NCI-H1694 treated with DMSO at 0.1 percent for 48 hours (cell line): ENCODE data around the gene TAF12.
"Not testable (repeated sequence)": the region's sequence is repeated elsewhere in the genome, so short reads cannot be mapped to it uniquely, and the experiment has no call there.

Experiments used
- DNase-seq: peaks from one replicate; lab custom pipeline; 2025; lab: John Stamatoyannopoulos, UW

TAF12 gene

DNA sequence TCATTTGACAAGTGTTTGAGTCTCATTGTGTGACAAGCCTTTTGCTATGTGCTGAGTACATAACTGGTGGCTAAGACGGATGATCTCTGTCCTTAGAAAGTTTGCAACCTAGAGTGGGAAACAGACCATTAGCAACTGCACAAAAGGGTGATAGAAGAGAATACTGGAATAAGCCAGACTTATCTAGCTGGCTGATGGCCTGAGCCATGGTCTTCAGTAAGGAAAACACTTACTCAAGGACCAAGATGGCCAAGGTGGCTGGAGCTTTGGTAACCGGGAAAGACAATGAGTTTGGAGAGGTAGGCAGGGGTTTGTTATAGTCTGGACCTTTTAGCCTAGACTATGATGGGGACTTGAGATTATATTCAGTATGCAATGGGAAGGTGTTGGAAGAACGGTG lies 1.6 kb upstream of the TAF12 start:
- DNase-seq, result no peak

DNA sequence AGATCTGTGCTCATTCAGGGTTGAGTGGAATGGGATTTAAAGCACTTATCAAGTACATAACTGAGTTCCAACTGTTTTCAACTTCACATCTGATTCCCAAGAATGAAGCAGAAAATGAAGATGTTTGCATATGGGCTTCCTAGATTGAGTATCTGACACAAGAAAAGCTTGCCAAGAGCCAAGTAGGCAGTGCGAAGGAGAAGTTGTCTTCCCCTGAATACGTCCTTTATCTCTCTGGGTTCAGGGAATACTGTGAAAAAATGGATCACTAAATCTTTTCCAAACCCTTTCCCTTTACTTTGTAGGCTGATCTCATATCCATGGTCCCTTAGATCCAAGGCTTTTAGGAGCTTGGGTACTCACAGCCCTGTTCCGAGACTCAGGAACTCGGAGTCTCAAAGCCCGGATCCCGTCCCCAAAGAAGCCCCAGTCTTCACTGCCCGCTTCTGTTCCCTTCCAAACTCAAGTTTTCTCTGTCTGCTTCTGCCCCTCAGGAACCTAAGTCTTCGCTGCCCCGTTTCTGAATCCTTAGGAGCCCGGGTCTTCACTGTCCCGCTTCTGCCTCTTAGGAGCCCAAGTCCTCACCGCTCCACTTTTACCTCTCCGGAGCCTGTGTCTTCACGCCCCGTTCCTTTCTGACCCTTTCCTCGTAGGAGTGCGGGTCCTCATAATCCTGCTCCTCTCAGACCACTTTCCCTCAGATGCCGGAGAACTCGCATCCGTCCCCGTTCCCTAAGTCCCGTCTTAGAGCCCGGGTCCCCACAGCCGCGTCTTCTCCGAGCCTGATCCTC lies 616 bp downstream of the TAF12 start:
- no peak for DNase-seq

DNA sequence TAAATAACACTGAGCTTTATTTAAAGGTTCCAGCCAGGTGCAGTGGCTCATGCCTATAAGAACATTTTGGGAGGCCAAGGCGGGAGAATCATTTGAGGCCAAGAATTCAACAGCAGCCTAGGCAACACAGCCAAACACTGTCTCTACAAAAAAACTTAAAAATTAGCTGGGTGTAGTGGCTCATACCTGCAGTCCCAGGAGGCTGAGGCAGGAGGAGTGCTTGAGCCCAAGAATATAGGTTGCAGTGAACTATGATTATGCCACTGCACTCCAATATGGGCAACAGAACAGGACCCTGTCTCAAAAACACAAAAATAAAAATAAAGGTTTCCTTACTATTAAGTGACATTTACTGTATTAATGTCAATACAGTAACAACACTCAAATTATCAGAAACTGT lies 2.1 kb downstream of the TAF12 start:
- DNase-seq, result no peak

DNA sequence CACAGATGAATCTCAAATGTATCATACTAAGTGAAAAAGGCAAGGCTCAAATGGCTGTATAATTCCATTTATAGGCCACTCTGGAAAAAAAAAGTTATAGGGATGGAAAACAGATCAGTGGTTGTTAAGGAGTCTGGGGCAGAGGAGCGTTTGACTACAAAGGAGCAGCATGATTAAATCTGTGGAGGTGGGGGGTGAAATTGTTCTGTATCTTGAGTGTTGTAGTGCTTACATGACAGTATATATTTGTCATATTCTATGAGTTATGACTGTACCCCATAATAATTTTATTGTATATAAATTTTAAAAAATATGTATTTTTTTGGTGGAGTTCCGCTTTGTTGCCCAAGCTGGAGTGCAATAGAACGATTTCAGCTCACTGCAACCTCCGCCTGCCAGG lies 10.3 kb downstream of the TAF12 start:
- DNase-seq, result no peak

DNA sequence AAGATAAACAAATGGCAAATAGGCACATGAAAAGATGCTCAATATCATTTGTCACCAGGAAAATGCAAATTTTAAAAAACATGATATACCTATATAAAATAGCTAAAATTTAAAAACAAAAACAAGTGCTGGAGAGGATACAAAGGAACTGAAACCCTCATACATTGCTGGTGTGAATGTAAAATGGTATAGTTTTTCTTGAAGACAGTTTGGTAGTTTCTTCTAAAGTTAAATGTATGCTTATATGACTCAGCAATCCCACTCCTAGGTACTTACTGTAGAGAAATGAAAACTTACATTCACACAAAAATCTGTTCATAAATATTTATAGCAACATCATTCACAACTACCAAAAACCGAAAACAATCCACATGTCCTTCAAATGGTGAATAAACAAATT lies 11.2 kb downstream of the TAF12 start:
- DNase-seq, result no peak

DNA sequence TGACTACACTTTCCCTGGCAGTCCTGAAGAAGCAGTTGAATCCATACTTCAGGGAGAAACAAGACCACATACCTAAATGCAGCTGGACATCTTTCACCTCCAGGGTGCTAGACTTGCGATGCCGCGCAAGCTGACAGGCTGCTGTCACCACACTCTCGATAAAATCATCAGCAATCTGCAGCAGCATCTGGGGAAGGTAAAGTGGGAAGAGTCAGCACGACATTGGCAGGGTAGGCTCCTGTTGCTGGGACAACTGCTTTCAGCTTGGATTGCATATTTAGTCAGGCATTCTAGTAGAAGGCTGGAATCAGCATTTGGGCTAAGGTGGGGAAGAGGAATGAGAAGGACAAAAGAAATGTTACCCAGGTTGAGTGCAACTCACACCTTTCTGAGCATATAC lies 29.7 kb downstream of the TAF12 start:
- no peak for DNase-seq

DNA sequence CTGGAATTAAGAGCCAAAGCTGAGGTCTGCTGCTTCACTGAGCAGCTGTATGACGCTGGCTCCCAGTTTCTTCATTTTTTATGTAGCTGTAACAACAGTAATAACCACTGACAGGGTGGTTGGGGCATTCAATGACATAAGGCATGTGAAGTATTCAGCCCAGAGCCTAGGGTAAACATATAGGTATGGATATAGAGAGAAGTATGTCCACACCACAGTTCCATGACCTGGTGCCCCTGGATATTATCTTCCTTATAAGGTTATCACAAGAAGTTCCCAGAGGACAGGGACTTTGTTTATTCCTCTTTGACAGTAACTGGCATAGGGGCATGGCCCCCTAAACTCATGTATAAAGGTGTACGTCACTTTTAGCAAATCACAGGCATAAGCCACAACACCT lies 36.1 kb downstream of the TAF12 start:
- no peak for DNase-seq

DNA sequence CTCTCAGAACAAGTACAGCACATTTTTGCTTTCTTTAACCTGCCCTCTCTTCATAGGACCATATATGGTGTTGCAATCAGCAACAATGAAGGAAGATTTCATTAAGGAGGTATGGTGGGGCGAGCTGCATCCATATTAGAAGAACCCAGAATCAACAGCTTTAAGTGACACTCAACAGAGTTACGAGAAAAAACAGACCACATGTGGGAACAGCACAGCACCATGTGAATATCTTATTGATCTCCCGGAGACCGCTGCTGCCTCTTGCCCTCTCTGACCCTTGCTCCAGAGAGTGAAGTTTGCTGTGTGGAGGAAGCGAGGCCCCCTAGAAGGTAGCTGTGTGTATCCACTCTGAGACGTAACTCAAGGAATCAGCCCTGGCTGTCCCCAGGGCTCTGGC lies 37.9 kb downstream of the TAF12 start:
- DNase-seq, result no peak

DNA sequence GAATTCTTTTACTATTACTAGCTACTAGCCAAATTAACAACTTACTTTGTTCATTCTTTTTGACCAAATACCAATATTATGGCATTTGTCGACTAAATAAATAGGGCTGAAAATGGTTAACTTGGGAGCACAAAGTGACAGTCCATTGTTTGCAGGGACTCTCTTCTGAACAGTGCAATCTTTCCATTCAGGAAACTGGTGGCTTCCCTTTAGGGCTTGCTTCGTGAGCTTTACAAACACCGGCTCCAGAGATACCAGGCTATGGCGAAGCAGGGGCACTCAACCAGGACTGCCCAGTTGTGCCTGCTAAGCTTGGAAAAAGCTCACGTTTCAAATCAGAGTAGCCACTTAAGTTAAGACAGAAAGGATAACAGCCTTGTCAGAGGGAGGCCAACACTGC lies 38.5 kb downstream of the TAF12 start:
- no peak for DNase-seq

DNA sequence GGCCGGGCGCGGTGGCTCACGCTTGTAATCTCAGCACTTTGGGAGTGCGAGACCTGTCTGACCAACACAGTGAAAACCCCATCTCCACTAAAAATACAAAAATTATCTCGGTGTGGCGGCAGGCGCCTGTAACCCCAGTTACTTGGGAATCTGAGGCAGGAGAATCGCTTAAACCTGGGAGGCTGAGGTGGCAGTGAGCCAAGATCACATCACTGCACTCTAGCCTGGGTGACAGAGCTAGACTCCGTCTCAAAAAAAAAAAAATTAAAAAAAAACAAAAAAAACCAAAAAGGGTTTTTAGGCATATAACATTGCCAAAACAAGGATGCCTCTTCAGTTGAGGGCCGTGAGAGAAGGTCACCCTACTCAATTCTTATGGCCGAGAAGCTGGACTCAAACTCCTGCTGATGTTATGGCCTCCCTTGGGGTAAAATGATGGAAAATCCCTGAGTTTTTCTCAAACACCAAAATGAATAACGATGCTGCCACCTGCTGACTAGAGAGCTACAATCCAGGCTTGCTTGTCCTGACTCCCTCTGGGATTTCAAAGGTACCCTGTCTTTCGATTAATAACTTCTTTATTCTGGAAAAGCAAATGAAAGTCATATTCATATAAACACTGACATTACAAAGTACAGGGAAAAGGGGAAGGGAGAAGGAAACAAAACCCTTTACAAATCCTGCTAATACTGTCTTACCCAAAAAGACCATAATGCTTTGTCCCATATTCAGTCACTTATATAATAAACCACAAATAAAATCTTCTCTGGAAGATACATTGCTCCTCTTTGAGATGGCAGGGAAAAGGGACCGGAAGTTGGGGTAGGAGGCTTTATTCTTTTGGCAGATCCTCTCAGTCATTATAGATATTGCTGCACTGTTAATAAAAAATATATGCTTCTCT lies 40.1 kb downstream of the TAF12 start:
- DNase-seq, result peak; percentile 56

DNA sequence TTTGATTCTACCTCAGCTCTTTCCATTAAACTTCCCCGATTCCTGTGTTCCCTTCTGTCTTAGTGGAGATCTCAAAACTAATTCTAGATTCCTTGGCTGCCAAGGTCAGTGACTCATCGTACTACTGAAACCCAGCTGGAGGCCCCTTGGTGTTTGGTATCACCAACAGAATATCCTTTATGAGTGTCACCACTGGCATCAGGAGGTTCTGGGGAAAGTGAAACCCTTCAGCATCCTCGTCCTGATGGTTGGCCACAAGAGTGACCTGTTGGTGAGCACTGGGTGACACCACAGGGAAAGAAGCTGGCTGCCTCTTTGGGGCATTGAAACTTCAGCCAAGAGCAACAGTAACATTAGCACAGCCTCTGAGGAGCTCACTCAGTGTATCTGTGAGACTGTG lies 41.2 kb downstream of the TAF12 start:
- DNase-seq, result no peak

DNA sequence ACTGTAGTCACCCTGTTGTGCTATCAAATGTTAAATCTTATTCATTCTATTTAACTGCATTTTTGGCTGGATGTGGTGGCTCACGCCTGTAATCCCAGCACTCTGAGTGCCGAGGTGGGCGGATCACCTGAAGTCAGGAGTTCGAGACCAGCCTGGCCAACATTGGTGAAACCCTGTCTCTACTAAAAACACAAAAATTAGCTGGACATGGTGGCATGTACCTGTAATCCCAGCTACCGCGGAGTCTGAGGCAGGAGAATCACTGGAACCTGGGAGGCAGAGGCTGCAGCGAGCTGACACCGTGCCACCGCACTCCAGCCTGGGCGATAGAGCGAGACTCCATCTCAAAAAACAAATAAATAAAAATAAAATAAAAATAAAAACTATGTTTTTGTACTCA lies 46.6 kb downstream of the TAF12 start:
- not testable (repeated sequence) for DNase-seq

DNA sequence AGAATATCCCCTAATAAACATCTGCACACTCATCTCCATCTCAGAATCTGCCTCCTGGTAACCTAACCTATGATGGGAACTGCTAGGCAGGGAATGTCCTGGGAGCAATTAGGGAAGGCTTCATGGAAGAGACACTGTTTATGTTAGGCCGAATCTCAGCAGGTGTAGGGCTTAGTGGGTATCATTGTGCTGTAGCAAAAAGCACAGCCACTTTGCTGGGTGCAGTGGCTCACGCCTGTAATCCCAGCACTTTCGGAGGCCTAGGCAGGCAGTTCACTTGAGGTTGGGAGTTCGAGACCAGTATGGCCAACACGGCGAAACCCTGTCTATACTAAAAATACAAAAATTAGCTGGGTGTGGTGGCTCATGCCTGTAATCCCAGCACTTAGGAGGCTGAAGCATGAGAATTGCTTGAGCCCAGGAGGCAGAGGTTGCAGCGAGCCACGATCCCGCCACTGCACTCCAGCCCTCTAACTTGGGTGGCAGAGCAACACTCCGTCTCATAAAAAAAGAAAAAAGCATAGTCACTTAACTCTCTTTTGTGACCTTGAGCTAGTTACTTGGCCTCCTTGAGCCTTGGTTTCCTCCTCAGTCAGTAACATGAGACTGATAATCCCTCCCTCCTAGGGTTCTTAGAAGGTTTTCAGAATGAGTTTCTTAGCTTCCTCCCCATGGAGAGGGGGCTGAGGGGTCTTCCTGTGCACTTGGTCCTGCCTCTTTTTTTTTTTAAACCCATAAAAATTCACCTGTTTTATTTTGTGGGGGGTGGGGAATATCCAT lies 47.3 kb downstream of the TAF12 start:
- DNase-seq, result no peak

DNA sequence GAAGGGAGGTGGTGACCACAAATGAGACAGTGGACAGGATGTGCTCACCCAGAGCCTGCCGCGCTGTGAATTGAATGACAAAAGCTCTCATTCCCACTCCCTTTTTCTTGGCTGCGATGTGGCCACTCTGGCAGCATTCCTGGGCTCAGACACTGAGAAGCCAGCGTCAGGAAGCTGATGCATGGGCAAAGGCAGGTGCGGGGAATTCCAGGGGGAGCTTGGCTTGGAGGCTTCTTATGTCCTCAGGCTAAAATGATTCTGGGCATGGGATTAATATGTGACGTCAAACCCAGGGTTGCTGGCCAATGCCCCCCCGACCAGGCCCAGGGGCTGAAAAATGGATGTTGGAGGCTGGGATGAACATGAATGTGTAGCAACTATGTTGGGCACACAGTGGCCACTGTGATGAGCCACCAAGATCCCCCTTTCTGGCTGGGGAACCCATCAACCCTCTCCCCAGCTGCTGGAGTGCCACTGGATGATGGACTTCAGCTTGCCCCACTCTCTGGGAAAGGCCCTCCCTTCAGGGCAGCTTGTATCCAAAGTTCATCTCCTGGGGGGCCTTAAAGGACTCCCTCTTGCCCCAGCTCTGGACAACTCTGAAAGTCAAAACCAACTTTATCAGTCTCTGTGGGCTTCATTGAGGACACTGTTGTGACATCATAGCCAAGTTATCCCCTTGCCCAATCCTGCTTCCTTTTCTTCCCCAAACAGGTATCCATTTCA lies 48.0 kb downstream of the TAF12 start:
- DNase-seq, result not testable (repeated sequence)

DNA sequence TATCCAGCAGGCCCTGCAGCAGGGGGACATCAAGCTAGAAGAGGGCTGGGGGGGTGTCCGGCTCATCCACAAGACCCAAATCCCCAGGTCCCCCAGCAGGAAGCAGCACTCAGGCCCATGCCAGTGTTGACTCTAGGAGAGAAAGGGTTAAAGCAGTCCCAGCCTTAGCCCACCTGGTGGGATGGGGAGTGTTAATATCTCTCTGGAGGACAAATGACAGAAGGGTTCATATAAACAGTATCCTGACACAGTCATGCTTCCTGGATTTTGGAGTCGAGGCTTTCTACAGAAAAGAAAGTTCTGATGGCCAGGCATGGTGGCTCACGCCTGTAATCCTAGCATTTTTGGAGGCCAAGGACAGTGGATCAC lies 48.9 kb downstream of the TAF12 start:
- not testable (repeated sequence) for DNase-seq

DNA sequence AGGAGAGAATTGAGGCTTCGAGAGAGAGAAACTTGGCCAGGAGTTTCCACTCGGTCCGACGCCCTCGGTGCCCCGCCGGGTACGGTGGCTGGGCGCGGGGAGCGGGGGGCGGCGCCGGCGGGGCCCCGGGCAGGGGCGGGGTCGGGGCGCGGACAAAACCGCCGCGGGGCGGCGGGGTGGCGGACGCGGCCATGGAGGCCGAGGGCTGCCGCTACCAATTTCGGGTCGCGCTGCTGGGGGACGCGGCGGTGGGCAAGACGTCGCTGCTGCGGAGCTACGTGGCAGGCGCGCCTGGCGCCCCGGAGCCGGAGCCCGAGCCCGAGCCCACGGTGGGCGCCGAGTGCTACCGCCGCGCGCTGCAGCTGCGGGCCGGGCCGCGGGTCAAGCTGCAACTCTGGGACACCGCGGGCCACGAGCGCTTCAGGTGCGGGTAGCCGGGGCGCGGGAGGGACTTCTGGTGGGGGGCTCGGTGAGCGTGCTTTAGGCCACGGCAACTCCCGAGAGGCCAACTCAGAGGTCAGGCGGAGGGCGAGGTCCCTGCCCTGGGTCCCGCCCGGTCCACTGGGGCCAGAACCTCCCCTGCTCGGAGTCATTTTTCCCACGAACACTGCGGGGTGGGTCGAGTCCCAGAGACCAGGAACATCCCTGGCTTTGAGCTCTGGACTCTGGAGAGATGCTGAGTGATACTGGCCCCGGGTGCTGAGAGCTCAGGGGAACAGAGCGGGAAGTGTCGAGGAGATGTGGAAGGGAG lies 50.4 kb downstream of the TAF12 start:
- DNase-seq, result no peak

DNA sequence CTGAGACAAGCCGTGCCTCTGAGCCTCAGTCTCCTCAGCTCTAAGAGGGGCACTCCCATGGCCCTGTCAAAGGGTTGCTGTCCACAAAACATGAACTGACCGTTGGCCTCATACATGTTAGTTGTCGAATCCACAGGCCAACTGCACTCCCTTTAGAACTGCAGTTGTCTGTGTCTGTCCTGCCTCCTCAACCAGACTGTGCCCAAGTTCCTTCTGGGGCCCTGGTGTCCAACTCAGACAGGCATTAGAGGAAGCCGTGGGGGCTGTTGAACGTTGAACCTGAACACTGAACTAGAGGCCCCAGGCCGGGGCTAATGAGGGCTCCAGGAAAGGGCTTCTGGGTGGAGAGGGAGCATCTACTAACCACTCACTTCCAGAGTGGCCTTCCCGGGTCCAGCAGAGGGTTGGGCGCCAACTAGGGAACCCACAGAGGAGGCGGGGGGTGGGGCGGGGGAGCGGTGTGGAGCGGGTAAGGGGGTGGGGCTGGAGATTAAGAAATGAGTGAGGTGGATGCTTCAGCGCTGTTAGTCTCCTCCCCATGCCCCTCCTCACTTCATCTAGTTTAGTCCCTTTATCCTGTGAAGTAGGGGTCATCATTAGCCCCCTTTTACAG lies 51.1 kb downstream of the TAF12 start, which contains the start of gene RAB42:
Gene RAB42 (plus strand): TSS at position 558 of the 613 bp plus-strand sequence. CDS start 247 bp downstream, outside the sequence.
- DNase-seq, result no peak

DNA sequence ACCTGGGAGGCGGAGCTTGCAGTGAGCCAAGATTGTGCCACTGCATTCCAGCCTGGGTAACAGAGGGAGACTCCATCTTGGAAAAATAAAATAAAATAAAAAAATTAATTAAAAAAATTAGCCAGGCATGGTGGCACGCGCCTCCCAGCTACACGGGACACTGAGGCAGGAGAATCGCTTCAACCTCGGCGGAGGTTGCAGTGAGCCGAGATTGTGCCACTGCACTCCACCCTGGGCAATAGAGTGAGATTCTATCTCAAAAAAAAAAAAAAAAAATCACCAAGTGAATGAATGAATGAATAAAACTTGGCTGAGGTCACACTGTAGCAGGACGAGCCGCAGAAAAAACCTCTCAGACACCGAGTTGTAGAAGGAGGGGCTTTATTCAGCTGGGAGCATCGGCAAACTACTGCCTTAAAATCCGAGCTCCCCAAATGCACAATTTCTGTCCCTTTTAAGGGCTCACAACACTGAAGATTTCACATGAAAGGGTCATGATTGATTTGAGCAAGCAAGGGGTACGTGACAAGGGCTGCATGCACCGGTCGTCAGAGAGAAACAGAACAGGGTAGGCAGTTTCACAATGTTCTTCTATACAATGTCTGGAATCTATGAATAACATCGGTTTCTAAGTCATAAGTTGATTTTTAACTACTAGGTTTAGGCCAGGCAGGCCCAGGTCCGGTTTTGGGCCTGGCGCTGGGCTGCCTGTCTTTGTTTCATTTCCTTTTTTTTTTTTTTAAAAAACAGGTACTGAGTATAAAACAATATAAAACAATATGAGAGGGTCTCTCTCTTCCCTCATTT lies 56.1 kb downstream of the TAF12 start:
- not testable (repeated sequence) for DNase-seq

DNA sequence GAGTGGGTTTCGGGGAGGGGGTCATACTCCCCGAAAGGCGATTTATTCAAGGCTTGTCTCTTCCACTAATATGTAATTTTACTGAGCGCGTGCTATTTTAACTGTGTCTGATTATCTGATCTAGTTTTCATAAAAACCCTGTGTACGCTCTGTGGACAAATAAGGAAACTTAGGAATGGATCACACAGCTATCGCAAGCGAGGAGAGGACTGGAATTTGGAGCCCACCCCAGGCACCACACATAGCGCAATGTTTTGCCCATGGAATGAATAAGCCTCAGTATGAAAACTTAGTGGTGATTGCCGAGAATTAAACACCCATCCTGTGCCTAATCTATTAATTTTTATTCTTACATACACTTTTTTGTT lies 60.6 kb downstream of the TAF12 start:
- peak; percentile 36 for DNase-seq
